PC-3 (cell line): Measurements from ENCODE around the gene IL1B. TPM values are rescaled to one million over a fixed set of nuclear protein-coding genes. Genes with fewer than 3 reads are reported as not detected.

Experiments used
- ATAC-seq: fragments of 200-7000 bp; cut with Tn5 transposase; 2 replicates; pipeline ENCODE4 v1.9.1; 2020; ENCODE audit warnings: mild to moderate bottlenecking, moderate library complexity
- BruUV-seq: library from RNA; stranded (reverse); fragments of 400-500 nt; replicated peaks from 2 replicates; lab custom pipeline; 2021; lab: Mats Ljungman, UMichigan
- CTCF ChIA-PET: fragments of 300-600 bp; sonication (Branson Sonifier 250); formaldehyde crosslinking; loops from one replicate; lab custom pipeline; 2022; ENCODE audit warnings: antibody characterized with exemption; lab: Charles Lee
- POLR2A ChIA-PET: fragments of 300-600 bp; sonication (Branson Sonifier 250); formaldehyde crosslinking; loops from one replicate; lab custom pipeline; 2022; ENCODE audit warnings: antibody characterized with exemption; ENCODE audit not compliant: unreplicated experiment; lab: Charles Lee
- DNase-seq: peaks from one replicate; pipeline ENCODE4 v3.0.0-alpha.2; 2015
- H2AFZ ChIP-seq: fragments of 300-600 bp; sonication (generic); 2 replicates; pipeline ENCODE4 v1.6.0; 2016; ENCODE audit warnings: antibody characterized with exemption, low read length
- H3F3A ChIP-seq: fragments of 300-600 bp; sonication (generic); one replicate; pipeline ENCODE4 v1.6.0; 2017; ENCODE audit warnings: antibody characterized with exemption, low read length, control low read depth, mild to moderate bottlenecking; ENCODE audit not compliant: unreplicated experiment
- H3K27ac ChIP-seq: fragments of 300-600 bp; sonication (generic); 2 replicates; pipeline ENCODE4 v1.5.1; 2016; ENCODE audit warnings: mild to moderate bottlenecking, low read length
- H3K27me3 ChIP-seq: fragments of 300-600 bp; sonication (generic); 2 replicates; pipeline ENCODE4 v1.6.1; 2016; ENCODE audit warnings: low read length, mixed read lengths
- H3K36me3 ChIP-seq: fragments of 300-600 bp; sonication (generic); 2 replicates; pipeline ENCODE4 v1.6.1; 2016; ENCODE audit warnings: low read depth, mixed run types, low read length, mixed read lengths
- H3K4me1 ChIP-seq: fragments of 300-600 bp; sonication (generic); 2 replicates; pipeline ENCODE4 v1.5.1; 2016; ENCODE audit warnings: low read length; ENCODE audit not compliant: insufficient read depth
- H3K4me2 ChIP-seq: fragments of 300-600 bp; sonication (generic); 2 replicates; pipeline ENCODE4 v1.6.0; 2016; ENCODE audit warnings: low read length
- H3K4me3 ChIP-seq: fragments of 300-600 bp; sonication (generic); 2 replicates; pipeline ENCODE4 v1.5.1; 2016; ENCODE audit warnings: mild to moderate bottlenecking, low read length, mixed read lengths
- H3K79me2 ChIP-seq: fragments of 300-600 bp; sonication (generic); 2 replicates; pipeline ENCODE4 v1.6.1; 2017; ENCODE audit warnings: low read length, mixed read lengths
- H3K9ac ChIP-seq: fragments of 300-600 bp; sonication (generic); 2 replicates; pipeline ENCODE4 v1.6.0; 2016; ENCODE audit warnings: mild to moderate bottlenecking, low read length
- H3K9me2 ChIP-seq: fragments of 300-600 bp; sonication (generic); replicated peaks from 2 replicates; pipeline ENCODE4 v1.6.1; 2016; ENCODE audit warnings: mixed run types, low read length, mixed read lengths
- H3K9me3 ChIP-seq: fragments of 300-600 bp; sonication (generic); 2 replicates; pipeline ENCODE4 v1.6.1; 2016; ENCODE audit warnings: low read length, mixed read lengths
- H4K20me1 ChIP-seq: fragments of 300-600 bp; sonication (generic); 2 replicates; pipeline ENCODE4 v1.6.1; 2016; ENCODE audit warnings: low read length, mixed read lengths
- EZH2 ChIP-seq: fragments of 300-600 bp; sonication (generic); IDR thresholded peaks from one replicate; pipeline ENCODE4 v1.6.1; 2017; ENCODE audit warnings: antibody characterized with exemption, mild to moderate bottlenecking, low read length; ENCODE audit not compliant: unreplicated experiment
- EZH2phosphoT487 ChIP-seq: fragments of 300-600 bp; sonication (generic); IDR thresholded peaks from 2 replicates; pipeline ENCODE4 v1.6.1; 2018; ENCODE audit warnings: mild to moderate bottlenecking, antibody characterized with exemption, low read length, borderline replicate concordance
- intact Hi-C: fragments of 100-400 bp; cut with micrococcal nuclease; formaldehyde crosslinking; loops from 2 replicates; pipeline ENCODE4 v1.9.0; 2023
- total RNA-seq: library from RNA; depleted of rRNA; stranded (reverse); fragments of >200 nt; gene quantifications from 2 replicates; pipeline ENCODE4 v1.2.3, GENCODE V29; 2014
- TF ChIP-seq, protein P1 (sequence below): fragments of 300-600 bp; sonication (generic); conservative IDR thresholded peaks from 2 replicates; pipeline ENCODE4 v1.5.1; 2017; ENCODE audit warnings: antibody characterized with exemption, low read depth, mild to moderate bottlenecking, low read length

The IL1B gene
- total RNA-seq, 1 experiment from 2014 or later: 67.5 TPM

- H3K79me2 ChIP-seq: no peaks in the 10 kb centered on the region
- no peaks in the 10 kb centered on the region for H3K9me3 ChIP-seq
- H3K9me2 ChIP-seq: no peaks in the 10 kb centered on the region
- ChIA-PET CTCF (no interaction called here), POLR2A (no interaction called here)
- H3K27me3 ChIP-seq: no peaks in the 10 kb centered on the region
- H3K9ac ChIP-seq: no peak overlapping the region
- no peak overlapping the region for H3K4me2 ChIP-seq
- H3K4me1 ChIP-seq: peaks cover 9% of the 10 kb centered on the region
- H3K4me3 ChIP-seq: no peak overlapping the region
- H4K20me1 ChIP-seq: no peaks in the 10 kb centered on the region
- BruUV-seq: no TSS peak
- no peaks in the 10 kb centered on the region for H3F3A ChIP-seq
- no peak for ATAC-seq
- no peaks in the 10 kb centered on the region for H3K36me3 ChIP-seq
- intact Hi-C loops: no loop called here
- no peak for TF ChIP-seq EZH2phosphoT487
- TF ChIP-seq, protein P1, sequence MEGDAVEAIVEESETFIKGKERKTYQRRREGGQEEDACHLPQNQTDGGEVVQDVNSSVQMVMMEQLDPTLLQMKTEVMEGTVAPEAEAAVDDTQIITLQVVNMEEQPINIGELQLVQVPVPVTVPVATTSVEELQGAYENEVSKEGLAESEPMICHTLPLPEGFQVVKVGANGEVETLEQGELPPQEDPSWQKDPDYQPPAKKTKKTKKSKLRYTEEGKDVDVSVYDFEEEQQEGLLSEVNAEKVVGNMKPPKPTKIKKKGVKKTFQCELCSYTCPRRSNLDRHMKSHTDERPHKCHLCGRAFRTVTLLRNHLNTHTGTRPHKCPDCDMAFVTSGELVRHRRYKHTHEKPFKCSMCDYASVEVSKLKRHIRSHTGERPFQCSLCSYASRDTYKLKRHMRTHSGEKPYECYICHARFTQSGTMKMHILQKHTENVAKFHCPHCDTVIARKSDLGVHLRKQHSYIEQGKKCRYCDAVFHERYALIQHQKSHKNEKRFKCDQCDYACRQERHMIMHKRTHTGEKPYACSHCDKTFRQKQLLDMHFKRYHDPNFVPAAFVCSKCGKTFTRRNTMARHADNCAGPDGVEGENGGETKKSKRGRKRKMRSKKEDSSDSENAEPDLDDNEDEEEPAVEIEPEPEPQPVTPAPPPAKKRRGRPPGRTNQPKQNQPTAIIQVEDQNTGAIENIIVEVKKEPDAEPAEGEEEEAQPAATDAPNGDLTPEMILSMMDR: no peak
- TF ChIP-seq EZH2: no peak
- no peak for DNase-seq
- H2AFZ ChIP-seq: no peak overlapping the region
- no peak overlapping the region for H3K27ac ChIP-seq
These were observed 15.4 kb downstream of the IL1B start for GRCh38 chr2:112821142-112821541.

DNA sequence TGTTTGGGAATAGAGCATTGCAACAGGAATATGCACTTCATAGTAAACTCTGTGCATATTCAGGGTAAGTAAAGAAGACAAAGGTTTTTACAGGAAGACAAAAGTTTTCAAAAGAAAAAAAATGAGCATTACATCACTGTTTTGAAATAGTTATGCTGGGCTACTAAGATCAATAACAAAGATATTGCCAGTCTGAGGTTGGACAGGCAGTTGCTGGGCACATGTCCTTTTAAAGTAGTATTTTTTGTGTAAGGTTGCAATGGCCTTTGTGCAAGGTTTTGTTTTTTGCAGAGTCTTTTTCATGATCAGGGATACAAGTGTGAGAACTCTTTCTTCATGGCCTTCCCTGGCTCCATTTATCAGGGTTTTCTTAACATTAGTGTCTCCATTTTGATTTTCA is 16.2 kb downstream of the IL1B start:
- Histone ChIP-seq H3K27me3 (no peaks in the 10 kb centered on the region), H2AFZ (no peak overlapping the region), H3K9ac (no peak overlapping the region), H3K27ac (no peak overlapping the region), H3K9me3 (no peaks in the 10 kb centered on the region), H3F3A (no peaks in the 10 kb centered on the region), H3K9me2 (no peaks in the 10 kb centered on the region), H3K4me2 (no peak overlapping the region), H3K79me2 (no peaks in the 10 kb centered on the region), H3K4me3 (no peak overlapping the region), H3K36me3 (no peaks in the 10 kb centered on the region), H4K20me1 (no peaks in the 10 kb centered on the region), H3K4me1 (peaks cover 9% of the 10 kb centered on the region)
- TF ChIP-seq, protein P1: no peak
- TF ChIP-seq EZH2phosphoT487: no peak
- TF ChIP-seq EZH2: no peak
- no peak for ATAC-seq
- CTCF ChIA-PET: no interaction called here
- no peak for DNase-seq
- no TSS peak for BruUV-seq
- POLR2A ChIA-PET: no interaction called here
- intact Hi-C loops: no loop called here

- TF ChIP-seq, protein P1: no peak
- no peak for TF ChIP-seq EZH2
- DNase-seq: no peak
- no peak overlapping the region for H3K4me2 ChIP-seq
- ChIA-PET CTCF (no interaction called here), POLR2A (interaction anchor here (0.6 kb wide), 1 partner anchor 641 kb away, joined by 10 read pairs; no protein-coding TSS in a partner anchor)
- H2AFZ ChIP-seq: no peak overlapping the region
- H3K79me2 ChIP-seq: no peaks in the 10 kb centered on the region
- ATAC-seq: no peak
- H3K4me3 ChIP-seq: no peak overlapping the region
- intact Hi-C loops: no loop called here
- H3K9ac ChIP-seq: no peak overlapping the region
- no peaks in the 10 kb centered on the region for H3K9me2 ChIP-seq
- peaks cover 2% of the 10 kb centered on the region for H3K4me1 ChIP-seq
- no peaks in the 10 kb centered on the region for H3K36me3 ChIP-seq
- H3K27ac ChIP-seq: no peak overlapping the region
- H3K9me3 ChIP-seq: no peaks in the 10 kb centered on the region
- H4K20me1 ChIP-seq: no peaks in the 10 kb centered on the region
- H3K27me3 ChIP-seq: no peaks in the 10 kb centered on the region
- no TSS peak for BruUV-seq
- no peaks in the 10 kb centered on the region for H3F3A ChIP-seq
These were observed 17.5 kb downstream of the IL1B start for GRCh38 chr2:112819081-112819480.
